Adrenal gland (tissue), 5 donors: ENCODE results near the gene HDGF.

ENCODE experiments used
- CTCF ChIP-seq, 6 experiments: fragments of 450-650 bp in 4 of 6; fragments of 200-600 bp in 2 of 6; sonication (generic) in 1 of 6; IDR thresholded peaks; 1 replicate in 5 of 6; 2 replicates in 1 of 6; pipeline versions ENCODE4 v1.5.1 to v1.8.0; 2016 to 2021; ENCODE audit warnings: antibody characterized with exemption in 6 of 6, mild to moderate bottlenecking in 2 of 6, moderate library complexity in 1 of 6
- POLR2A ChIP-seq, 2 donors: fragments of 450-650 bp; IDR thresholded peaks; one replicate each; pipeline ENCODE4 v1.6.1; 2017; ENCODE audit warnings: antibody characterized with exemption in 2 of 2, mild to moderate bottlenecking in 2 of 2, moderate library complexity in 1 of 2
- donor health status: DM: no; HTN: no; CAD: no.

- TF ChIP-seq CTCF (IDR thresholded peaks at IDR 0.05) (no peak), POLR2A (IDR thresholded peaks at IDR 0.05) (no peak)
These were observed 35.2 kb upstream of the HDGF start for GRCh38 chr1:156786640-156787039.
